Measurements from ENCODE around the gene CPXM2. TPM values are rescaled to one million over a fixed set of nuclear protein-coding genes. Genes with fewer than 3 reads are reported as not detected.

The CPXM2 gene
- total RNA-seq, 1 donor from 2014 or later: 0.33 TPM

DNA sequence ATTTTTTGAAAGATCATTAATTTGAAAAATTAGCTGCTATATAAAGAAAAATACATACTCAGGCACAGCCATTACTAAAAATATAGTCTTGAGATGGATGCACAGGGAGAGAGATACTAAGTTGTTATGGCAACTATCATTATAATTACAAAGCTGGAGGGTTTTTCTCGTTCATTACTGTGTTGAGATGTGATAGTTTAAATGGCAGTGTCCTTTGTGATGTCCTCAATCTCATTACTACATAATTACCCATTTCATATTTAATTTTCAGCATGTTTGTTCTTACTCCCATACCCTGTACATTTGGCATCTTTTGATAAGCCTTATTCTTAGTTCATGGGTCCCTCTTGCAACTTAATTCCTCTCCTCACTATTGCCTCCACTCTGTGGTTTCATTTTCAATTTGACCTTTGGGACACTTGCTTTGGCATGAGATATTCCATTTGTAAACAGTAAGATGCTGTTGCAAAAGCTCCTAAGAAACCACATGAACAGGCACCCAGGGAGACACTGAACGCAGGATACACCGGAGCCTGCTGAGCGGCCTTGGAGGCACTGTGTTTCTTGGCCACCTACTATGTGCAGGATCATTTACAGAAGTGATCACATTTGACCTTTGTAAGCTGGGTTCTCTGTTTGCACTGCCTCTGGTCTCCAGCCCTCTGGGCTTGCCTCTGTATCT, 4.8 kb upstream of the CPXM2 start:
- no peak for DNase-seq (ENCODE audit: low spot score)
- Mint-ChIP-seq H3K9me3 (ENCODE audit: unreplicated experiment) (no peaks in the 10 kb centered on the region), H3K27ac (ENCODE audit: unreplicated experiment) (no peak overlapping the region), H3K27me3 (ENCODE audit: unreplicated experiment) (peaks cover 9% of the 10 kb centered on the region), H3K36me3 (ENCODE audit: low read depth, unreplicated experiment) (peaks cover 4% of the 10 kb centered on the region), H3K4me1 (ENCODE audit: unreplicated experiment) (no peaks in the 10 kb centered on the region), H3K4me3 (ENCODE audit: unreplicated experiment) (no peak overlapping the region)
- TF ChIP-seq CTCF (IDR thresholded peaks at IDR 0.05; ENCODE audit: unreplicated experiment): no peak

GRCh38 chr10:123893651-123894050, 2.0 kb upstream of the CPXM2 start:
- Mint-ChIP-seq H3K27ac (ENCODE audit: unreplicated experiment) (no peak overlapping the region), H3K4me1 (ENCODE audit: unreplicated experiment) (no peaks in the 10 kb centered on the region), H3K27me3 (ENCODE audit: unreplicated experiment) (peaks cover 12% of the 10 kb centered on the region), H3K36me3 (ENCODE audit: low read depth, unreplicated experiment) (peaks cover 4% of the 10 kb centered on the region), H3K9me3 (ENCODE audit: unreplicated experiment) (no peaks in the 10 kb centered on the region), H3K4me3 (ENCODE audit: unreplicated experiment) (no peak overlapping the region)
- DNase-seq (ENCODE audit: low spot score): no peak
- TF ChIP-seq CTCF (IDR thresholded peaks at IDR 0.05; ENCODE audit: unreplicated experiment): no peak

- DNase-seq (ENCODE audit: low spot score): no peak
- peak overlapping the region; percentile 59 for H3K4me3 Mint-ChIP-seq (ENCODE audit: unreplicated experiment)
- peaks cover 4% of the 10 kb centered on the region for H3K36me3 Mint-ChIP-seq (ENCODE audit: low read depth, unreplicated experiment)
- peaks cover 12% of the 10 kb centered on the region for H3K27me3 Mint-ChIP-seq (ENCODE audit: unreplicated experiment)
- no peak for TF ChIP-seq CTCF (IDR thresholded peaks at IDR 0.05; ENCODE audit: unreplicated experiment)
- H3K9me3 Mint-ChIP-seq (ENCODE audit: unreplicated experiment): no peaks in the 10 kb centered on the region
- H3K4me1 Mint-ChIP-seq (ENCODE audit: unreplicated experiment): no peaks in the 10 kb centered on the region
- no peak overlapping the region for H3K27ac Mint-ChIP-seq (ENCODE audit: unreplicated experiment)
Observed at GRCh38 chr10:123890756-123891143, 857 bp downstream of the CPXM2 start.

DNA sequence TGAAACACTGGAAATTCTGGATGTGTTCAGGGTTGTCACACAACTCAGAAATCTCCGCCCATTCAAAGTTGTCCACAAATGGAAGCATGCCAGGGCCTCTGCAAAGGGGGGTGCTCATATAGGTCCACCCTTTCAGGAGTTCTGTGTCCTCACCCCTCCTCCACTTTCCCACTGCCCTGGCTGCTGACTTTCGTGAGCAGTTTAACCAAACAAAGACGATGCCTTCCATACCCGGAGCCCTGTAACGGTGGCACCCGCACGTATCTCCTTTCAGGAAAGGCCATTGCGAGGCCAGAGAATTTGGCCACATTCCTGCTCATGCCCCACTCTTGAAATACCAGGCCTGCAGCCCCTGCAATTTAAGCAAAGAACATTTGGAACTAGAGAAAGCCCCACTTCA, 1.4 kb downstream of the CPXM2 start:
- Mint-ChIP-seq H3K9me3 (ENCODE audit: unreplicated experiment) (no peaks in the 10 kb centered on the region), H3K36me3 (ENCODE audit: low read depth, unreplicated experiment) (peaks cover 4% of the 10 kb centered on the region), H3K4me1 (ENCODE audit: unreplicated experiment) (no peaks in the 10 kb centered on the region), H3K4me3 (ENCODE audit: unreplicated experiment) (no peak overlapping the region), H3K27me3 (ENCODE audit: unreplicated experiment) (peaks cover 12% of the 10 kb centered on the region), H3K27ac (ENCODE audit: unreplicated experiment) (no peak overlapping the region)
- TF ChIP-seq CTCF (IDR thresholded peaks at IDR 0.05; ENCODE audit: unreplicated experiment): no peak
- no peak for DNase-seq (ENCODE audit: low spot score)

- Mint-ChIP-seq H3K9me3 (ENCODE audit: unreplicated experiment) (no peaks in the 10 kb centered on the region), H3K4me3 (ENCODE audit: unreplicated experiment) (no peak overlapping the region), H3K4me1 (ENCODE audit: unreplicated experiment) (no peaks in the 10 kb centered on the region), H3K36me3 (ENCODE audit: low read depth, unreplicated experiment) (peaks cover 4% of the 10 kb centered on the region), H3K27ac (ENCODE audit: unreplicated experiment) (no peak overlapping the region), H3K27me3 (ENCODE audit: unreplicated experiment) (peaks cover 12% of the 10 kb centered on the region)
- TF ChIP-seq CTCF (IDR thresholded peaks at IDR 0.05; ENCODE audit: unreplicated experiment): no peak
- DNase-seq (ENCODE audit: low spot score): no peak
Observed at GRCh38 chr10:123889821-123890220, 1.8 kb downstream of the CPXM2 start.
